SU-DHL-6 (cell line): ENCODE measurements around the gene LTK.

Experiments
- CTCF ChIP-seq: fragments of 200-600 bp; sonication (generic); IDR thresholded peaks from one replicate; pipeline ENCODE4 v1.5.1; 2017; ENCODE audit warnings: antibody characterized with exemption, mild to moderate bottlenecking, low read length, moderate library complexity; ENCODE audit not compliant: insufficient read depth, poor library complexity, severe bottlenecking
- EZH2phosphoT487 ChIP-seq: fragments of 200-600 bp; sonication (generic), shearing (Covaris generic); conservative IDR thresholded peaks from 2 replicates; pipeline ENCODE4 v1.6.1; 2018; ENCODE audit warnings: mild to moderate bottlenecking, antibody characterized with exemption, low read length, moderate library complexity, mixed read lengths

- TF ChIP-seq CTCF = no peak
- no peak for TF ChIP-seq EZH2phosphoT487
Observed at GRCh38 chr15:41553731-41554130, 40.1 kb upstream of the LTK start.
